Type B pancreatic cell (in vitro differentiated cells): ENCODE data around the gene KNDC1. TPM values are rescaled to one million over a fixed set of nuclear protein-coding genes. Genes with fewer than 3 reads are reported as not detected.

Experiments
- DNase-seq: peaks from one replicate; pipeline ENCODE4 v3.0.0; 2021; ENCODE audit warnings: mixed read lengths; ENCODE audit not compliant: unreplicated experiment; ENCODE audit errors: extremely low spot score
- H3K27ac Mint-ChIP-seq: 2 replicates; pipeline ENCODE4 v1.8.0; 2021; ENCODE audit warnings: mild to moderate bottlenecking, mixed read lengths
- H3K27me3 Mint-ChIP-seq: 2 replicates; pipeline ENCODE4 v1.8.0; 2021; ENCODE audit warnings: mixed read lengths
- H3K36me3 Mint-ChIP-seq: 2 replicates; pipeline ENCODE4 v1.8.0; 2021; ENCODE audit warnings: mixed read lengths
- H3K4me1 Mint-ChIP-seq: one replicate; pipeline ENCODE4 v1.8.0; 2021; ENCODE audit warnings: mixed read lengths; ENCODE audit not compliant: unreplicated experiment
- H3K4me3 Mint-ChIP-seq: 2 replicates; pipeline ENCODE4 v1.8.0; 2021; ENCODE audit warnings: mild to moderate bottlenecking, mixed read lengths
- H3K9me3 Mint-ChIP-seq: 2 replicates; pipeline ENCODE4 v1.8.0; 2021; ENCODE audit warnings: mixed read lengths
- total RNA-seq: library from RNA; stranded (reverse); gene quantifications from 2 replicates; pipeline ENCODE4 v1.2.1, GENCODE V29; 2021; ENCODE audit warnings: low replicate concordance
- TF ChIP-seq, protein P1 (sequence below): fragments of 200-600 bp; sonication (generic); conservative IDR thresholded peaks from 2 replicates; pipeline ENCODE4 v1.5.0; 2021; ENCODE audit warnings: antibody characterized with exemption, mild to moderate bottlenecking

KNDC1 gene
- total RNA-seq, 1 donor from 2014 or later: 6.4 TPM

DNA sequence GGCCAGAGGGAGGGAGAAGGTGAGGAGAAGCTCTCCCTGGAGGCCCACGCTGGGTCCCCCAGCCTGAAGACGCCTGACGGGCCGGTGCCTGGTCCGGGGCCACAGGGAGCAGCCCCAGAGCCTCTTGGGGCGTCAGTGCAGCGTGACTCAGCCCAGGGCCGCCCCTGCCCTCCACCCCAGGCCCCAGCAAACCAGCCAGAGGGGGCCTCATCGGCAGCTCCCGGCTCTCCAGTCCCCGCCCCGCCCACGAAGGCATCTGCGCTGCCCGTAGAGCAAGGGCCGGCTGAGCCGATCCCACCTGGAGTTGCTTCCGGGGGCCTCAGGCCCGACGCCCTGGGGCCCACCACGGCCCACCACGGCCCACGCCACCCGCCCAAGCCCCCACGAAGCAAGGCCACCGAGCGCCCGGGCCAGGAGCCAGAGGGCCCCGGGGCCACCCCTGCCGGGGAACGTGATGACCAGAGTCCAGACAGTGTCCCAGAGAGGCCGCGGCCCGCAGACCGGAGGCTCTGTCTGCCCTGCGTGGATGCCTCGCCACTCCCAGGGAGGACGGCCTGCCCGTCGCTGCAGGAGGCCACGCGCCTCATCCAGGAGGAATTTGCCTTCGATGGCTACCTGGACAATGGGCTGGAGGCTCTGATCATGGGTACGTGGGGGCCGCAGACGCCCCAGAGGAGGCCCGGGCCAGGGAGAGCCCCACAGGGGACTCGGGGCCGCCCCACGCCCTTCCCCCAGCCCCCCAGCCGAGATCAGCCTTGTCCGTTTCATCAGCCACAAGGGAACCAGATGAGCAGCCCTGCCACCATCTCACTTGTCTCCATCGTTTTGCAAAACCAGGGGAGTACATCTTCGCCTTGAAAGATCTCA, 38.8 kb downstream of the KNDC1 start:
- Mint-ChIP-seq H3K27ac (no peak overlapping the region), H3K27me3 (peaks cover 2% of the 10 kb centered on the region), H3K9me3 (peaks cover 7% of the 10 kb centered on the region), H3K4me3 (no peak overlapping the region), H3K4me1 (no peaks in the 10 kb centered on the region), H3K36me3 (no peaks in the 10 kb centered on the region)
- TF ChIP-seq, protein P1, sequence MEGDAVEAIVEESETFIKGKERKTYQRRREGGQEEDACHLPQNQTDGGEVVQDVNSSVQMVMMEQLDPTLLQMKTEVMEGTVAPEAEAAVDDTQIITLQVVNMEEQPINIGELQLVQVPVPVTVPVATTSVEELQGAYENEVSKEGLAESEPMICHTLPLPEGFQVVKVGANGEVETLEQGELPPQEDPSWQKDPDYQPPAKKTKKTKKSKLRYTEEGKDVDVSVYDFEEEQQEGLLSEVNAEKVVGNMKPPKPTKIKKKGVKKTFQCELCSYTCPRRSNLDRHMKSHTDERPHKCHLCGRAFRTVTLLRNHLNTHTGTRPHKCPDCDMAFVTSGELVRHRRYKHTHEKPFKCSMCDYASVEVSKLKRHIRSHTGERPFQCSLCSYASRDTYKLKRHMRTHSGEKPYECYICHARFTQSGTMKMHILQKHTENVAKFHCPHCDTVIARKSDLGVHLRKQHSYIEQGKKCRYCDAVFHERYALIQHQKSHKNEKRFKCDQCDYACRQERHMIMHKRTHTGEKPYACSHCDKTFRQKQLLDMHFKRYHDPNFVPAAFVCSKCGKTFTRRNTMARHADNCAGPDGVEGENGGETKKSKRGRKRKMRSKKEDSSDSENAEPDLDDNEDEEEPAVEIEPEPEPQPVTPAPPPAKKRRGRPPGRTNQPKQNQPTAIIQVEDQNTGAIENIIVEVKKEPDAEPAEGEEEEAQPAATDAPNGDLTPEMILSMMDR: no peak
- no peak for DNase-seq

DNA sequence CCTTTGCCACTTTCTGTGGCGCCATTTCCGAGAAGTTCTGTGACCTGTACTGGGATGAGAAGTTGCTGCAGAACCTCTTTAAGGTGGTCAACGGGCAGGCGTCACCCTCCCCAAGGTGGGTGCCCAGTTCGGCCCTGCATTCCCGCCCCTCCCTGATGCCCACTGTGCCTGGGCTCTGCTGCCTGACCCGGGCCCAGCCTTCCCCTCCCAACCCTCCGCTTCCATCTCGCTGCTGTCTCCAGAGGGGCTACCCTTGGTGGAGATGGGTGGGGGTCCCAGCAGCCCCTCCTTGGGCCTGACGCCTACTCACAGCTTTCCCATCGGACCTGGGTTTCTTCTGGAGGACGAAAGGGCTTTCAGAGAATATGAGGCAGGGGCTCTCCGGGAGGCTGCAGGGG, 39.5 kb downstream of the KNDC1 start:
- TF ChIP-seq, protein P1: no peak

DNA sequence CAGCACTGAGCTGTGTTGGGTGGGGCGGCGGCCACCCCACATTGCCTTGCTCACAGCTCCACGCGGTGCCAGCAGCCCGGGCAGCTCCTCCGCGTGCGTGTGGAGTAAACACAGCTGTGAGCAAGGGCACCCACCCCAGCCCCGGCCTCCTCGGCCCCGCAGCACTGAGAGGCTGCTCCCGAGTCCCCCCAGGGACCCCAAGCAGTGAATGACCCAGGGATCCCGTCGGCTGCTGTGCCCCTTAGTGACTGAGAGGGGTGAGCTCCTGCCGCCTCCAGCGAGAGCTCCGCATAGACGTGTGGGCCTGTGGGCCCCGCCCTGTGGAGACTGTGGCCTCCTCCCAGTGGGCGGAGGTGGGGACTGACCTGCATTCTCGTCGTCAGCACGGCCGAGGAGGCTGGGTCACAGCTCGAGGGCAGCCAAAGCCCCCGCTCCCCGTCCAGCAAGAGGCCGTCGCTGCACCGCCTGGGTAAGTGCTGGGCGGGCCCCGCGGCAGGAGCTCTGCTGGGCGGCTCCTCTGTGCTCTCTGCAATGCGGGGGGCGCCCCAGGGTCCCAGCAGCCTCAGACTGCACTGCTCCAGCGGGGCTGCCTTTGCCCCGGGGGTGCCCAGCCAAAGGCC, 40.1 kb downstream of the KNDC1 start:
- H3K4me3 Mint-ChIP-seq: no peak overlapping the region
- H3K9me3 Mint-ChIP-seq: no peaks in the 10 kb centered on the region
- DNase-seq: no peak
- no peaks in the 10 kb centered on the region for H3K4me1 Mint-ChIP-seq
- H3K36me3 Mint-ChIP-seq: no peaks in the 10 kb centered on the region
- H3K27ac Mint-ChIP-seq: no peak overlapping the region
- TF ChIP-seq, protein P1: no peak
- no peaks in the 10 kb centered on the region for H3K27me3 Mint-ChIP-seq

More for the DNA sequence above, 39.5 kb downstream of the KNDC1 start:
- H3K4me3 Mint-ChIP-seq: no peak overlapping the region
- peaks cover 4% of the 10 kb centered on the region for H3K9me3 Mint-ChIP-seq
- H3K27ac Mint-ChIP-seq: no peak overlapping the region
- H3K36me3 Mint-ChIP-seq: no peaks in the 10 kb centered on the region
- H3K4me1 Mint-ChIP-seq: no peaks in the 10 kb centered on the region
- DNase-seq: no peak
- no peaks in the 10 kb centered on the region for H3K27me3 Mint-ChIP-seq

DNA sequence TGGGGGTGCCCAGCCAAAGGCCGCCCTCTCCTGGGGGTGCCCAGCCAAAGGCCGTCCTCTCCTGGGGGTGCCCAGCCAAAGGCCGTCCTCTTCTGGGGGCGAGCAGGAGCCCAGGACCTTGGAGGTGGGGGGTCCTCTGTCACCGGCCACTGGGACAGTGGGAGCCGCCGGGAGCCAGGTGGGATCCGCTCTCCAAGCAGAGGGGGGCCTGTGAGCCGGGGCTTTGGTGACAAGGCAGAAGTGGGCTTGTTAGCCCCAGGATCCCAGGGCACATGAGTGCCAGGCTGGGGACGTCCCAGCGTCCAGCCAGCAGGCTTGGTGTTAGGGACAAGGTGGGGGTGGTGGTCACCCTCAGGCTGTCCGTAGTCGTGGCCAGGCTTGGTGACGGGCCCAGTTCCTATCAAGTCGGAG, 40.6 kb downstream of the KNDC1 start:
- no peaks in the 10 kb centered on the region for H3K4me1 Mint-ChIP-seq
- no peak overlapping the region for H3K27ac Mint-ChIP-seq
- no peaks in the 10 kb centered on the region for H3K9me3 Mint-ChIP-seq
- no peaks in the 10 kb centered on the region for H3K27me3 Mint-ChIP-seq
- H3K36me3 Mint-ChIP-seq: no peaks in the 10 kb centered on the region
- H3K4me3 Mint-ChIP-seq: no peak overlapping the region
- TF ChIP-seq, protein P1: no peak
- no peak for DNase-seq

DNA sequence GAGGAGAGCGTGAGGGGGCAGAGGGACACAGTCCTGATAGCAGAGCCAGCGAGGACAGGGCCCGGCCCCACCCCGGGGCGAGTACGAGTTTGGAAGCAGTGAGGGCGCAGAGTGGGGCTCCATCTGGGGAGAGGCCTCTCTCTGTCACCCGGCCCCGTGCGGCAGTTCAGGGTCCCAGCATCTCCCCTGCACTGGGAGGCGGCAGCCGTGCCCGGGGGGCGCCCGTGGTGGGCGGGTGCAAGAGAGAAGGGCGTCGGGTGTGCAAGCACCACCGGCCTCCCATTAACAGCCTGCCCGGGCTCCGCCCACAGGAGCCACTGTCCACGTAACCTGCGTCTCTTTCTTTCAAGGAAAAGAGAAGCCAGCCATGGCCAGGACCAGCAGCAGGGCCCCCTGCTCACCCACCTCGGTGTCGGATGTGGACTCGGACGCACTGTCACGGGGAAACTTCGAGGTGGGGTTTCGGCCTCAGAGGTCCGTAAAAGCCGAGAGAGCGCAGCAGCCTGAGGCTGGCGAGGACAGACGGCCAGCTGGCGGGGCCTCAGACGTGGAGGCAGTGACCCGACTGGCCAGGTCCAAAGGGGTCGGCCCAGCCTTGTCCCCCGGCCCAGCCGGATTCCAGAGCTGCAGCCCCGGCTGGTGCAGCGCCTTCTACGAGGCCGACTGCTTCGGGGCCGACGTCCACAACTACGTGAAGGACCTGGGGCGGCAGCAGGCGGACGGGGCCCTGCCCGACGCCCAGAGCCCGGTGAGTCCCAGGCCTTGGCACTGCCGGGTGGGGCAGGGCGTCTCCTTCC, 41.3 kb downstream of the KNDC1 start:
- Mint-ChIP-seq H3K27me3 (no peaks in the 10 kb centered on the region), H3K9me3 (no peaks in the 10 kb centered on the region), H3K4me3 (no peak overlapping the region), H3K36me3 (no peaks in the 10 kb centered on the region), H3K4me1 (no peaks in the 10 kb centered on the region), H3K27ac (no peak overlapping the region)
- TF ChIP-seq, protein P1: no peak
- DNase-seq: no peak
